Thoracic aorta (tissue), 2 donors: Measurements from ENCODE around the gene DHX16. TPM values are rescaled to one million over a fixed set of nuclear protein-coding genes. Genes with fewer than 3 reads are reported as not detected.

Experiments
- ATAC-seq: fragments of 150-250 bp; one replicate; pipeline ENCODE4 v1.8.0; 2017; ENCODE audit warnings: low read depth; ENCODE audit not compliant: insufficient number of reproducible peaks, low FRiP score
- DNase-seq: peaks from one replicate; pipeline ENCODE4 v3.0.0-alpha.2; 2020; ENCODE audit warnings: low spot score
- H3K27ac ChIP-seq, 2 donors: fragments of 200-600 bp; sonication (generic); 1 replicate in 1 of 2; 2 replicates in 1 of 2; pipeline ENCODE4 v1.5.1; 2016; ENCODE audit warnings: mild to moderate bottlenecking in 2 of 2, moderate library complexity in 2 of 2
- H3K27me3 ChIP-seq: fragments of 200-600 bp; sonication (generic); replicated peaks from 2 replicates; pipeline ENCODE4 v1.6.0; 2016; ENCODE audit warnings: mild to moderate bottlenecking; ENCODE audit not compliant: insufficient read depth
- H3K36me3 ChIP-seq: fragments of 200-600 bp; sonication (generic); one replicate; pipeline ENCODE4 v1.5.1; 2016
- H3K4me1 ChIP-seq, 2 donors: fragments of 200-600 bp; sonication (generic); 1 replicate in 1 of 2; 2 replicates in 1 of 2; pipeline versions ENCODE4 v1.5.1 to v1.6.0; 2016; ENCODE audit warnings: low read depth in 2 of 2, mild to moderate bottlenecking in 1 of 2; ENCODE audit not compliant: control insufficient read depth in 1 of 2
- H3K4me3 ChIP-seq: fragments of 200-600 bp; sonication (generic); 2 replicates; pipeline ENCODE4 v1.5.1; 2016; ENCODE audit warnings: mild to moderate bottlenecking
- H3K9me3 ChIP-seq: fragments of 200-600 bp; sonication (generic); 2 replicates; pipeline ENCODE4 v1.5.1; 2016
- CTCF ChIP-seq: fragments of 200-600 bp; sonication (generic); IDR thresholded peaks from one replicate; pipeline ENCODE4 v1.5.1; 2019; ENCODE audit warnings: antibody characterized with exemption
- total RNA-seq, 2 donors: library from RNA; depleted of rRNA; stranded (reverse); fragments of >200 nt; gene quantifications; one replicate each; pipeline versions ENCODE4 v1.1.0 to v1.2.3, GENCODE V29; 2016

The DHX16 gene
- total RNA-seq, 2 donors from 2014 or later: 27.4 to 55.2 TPM

- no peaks in the 10 kb centered on the region for H3K27me3 ChIP-seq
- no peaks in the 10 kb centered on the region for H3K9me3 ChIP-seq
- H3K4me1 ChIP-seq: peaks cover 21 to 25% of the 10 kb centered on the region in 2 donors
- peaks cover 16% of the 10 kb centered on the region for H3K36me3 ChIP-seq
- ATAC-seq (no peak), DNase-seq (no peak)
- H3K4me3 ChIP-seq: peak overlapping the region; percentile 79
- peak overlapping the region; percentile 93 to 94 for H3K27ac ChIP-seq
- no peak for TF ChIP-seq CTCF
Measured at GRCh38 chr6:30618270-30618797, 54.5 kb downstream of the DHX16 start.

- H3K4me3 ChIP-seq: peak within 1 kb of the TSS; percentile 79
- peaks cover 26 to 32% of the 10 kb centered on the region in 2 donors for H3K4me1 ChIP-seq
- peaks cover 10% of the 10 kb centered on the region for H3K36me3 ChIP-seq
- peak within 1 kb of the TSS; percentile 93 to 94 for H3K27ac ChIP-seq
- TF ChIP-seq CTCF: no peak
- peak; percentile 94 for DNase-seq
- H3K27me3 ChIP-seq: no peaks in the 10 kb centered on the region
- ATAC-seq: peak; percentile 85
- H3K9me3 ChIP-seq: no peaks in the 10 kb centered on the region
Measured at GRCh38 chr6:30617565-30618269, 55.1 kb downstream of the DHX16 start, which contains the start of gene MRPS18B. Gene MRPS18B (plus strand): TSS chr6:30617840. CDS start chr6:30617866, 26 bp downstream.

GRCh38 chr6:30616811-30617564, 55.8 kb downstream of the DHX16 start, which contains the start of gene PPP1R10:
Gene PPP1R10 (minus strand): TSS chr6:30617243. CDS start chr6:30609944, 7,299 bp downstream.
- peak; percentile 87 for ATAC-seq
- TF ChIP-seq CTCF: no peak
- Histone ChIP-seq H3K27me3 (no peaks in the 10 kb centered on the region), H3K4me1 (peaks cover 29 to 39% of the 10 kb centered on the region in 2 donors), H3K9me3 (no peaks in the 10 kb centered on the region), H3K27ac (peak within 1 kb of the TSS; percentile 93 to 94), H3K36me3 (peaks cover 9% of the 10 kb centered on the region), H3K4me3 (peak within 1 kb of the TSS; percentile 79)
- DNase-seq: peak; percentile 97

GRCh38 chr6:30615958-30616810, 56.6 kb downstream of the DHX16 start:
- TF ChIP-seq CTCF: no peak
- DNase-seq (no peak), ATAC-seq (no peak)
- H3K27me3 ChIP-seq: no peaks in the 10 kb centered on the region
- H3K9me3 ChIP-seq: no peaks in the 10 kb centered on the region
- H3K36me3 ChIP-seq: peaks cover 5% of the 10 kb centered on the region
- peak overlapping the region; percentile 91 to 94 for H3K27ac ChIP-seq
- H3K4me1 ChIP-seq: peaks cover 31 to 46% of the 10 kb centered on the region in 2 donors
- peak overlapping the region; percentile 76 for H3K4me3 ChIP-seq
